AG04450 (cell line): ENCODE measurements around the gene ROBO1. TPM values are rescaled to one million over a fixed set of nuclear protein-coding genes. Genes with fewer than 3 reads are reported as not detected.
"Not testable (repeated sequence)": the region's sequence is repeated elsewhere in the genome, so short reads cannot be mapped to it uniquely, and the experiment has no call there.

Experiments
- CTCF ChIA-PET: fragments of 300-600, 350-600 bp; formaldehyde crosslinking; extraction: SDS; loops from one replicate; lab custom pipeline; 2022; ENCODE audit warnings: antibody characterized with exemption, inconsistent platforms; lab: Charles Lee
- POLR2A ChIA-PET: fragments of 350-600 bp; formaldehyde crosslinking; extraction: SDS; loops from one replicate; lab custom pipeline; 2021; ENCODE audit warnings: antibody characterized with exemption, inconsistent platforms; lab: Yijun Ruan, JAX
- DNase-seq: peaks from one replicate; pipeline ENCODE4 v3.0.0-alpha.2; 2011; ENCODE audit warnings: low read depth, low spot score
- H3K27ac ChIP-seq: one replicate; pipeline ENCODE4 v1.5.1; 2012; ENCODE audit warnings: low read depth, low read length, control low read depth
- H3K27me3 ChIP-seq: one replicate; pipeline ENCODE4 v1.6.0; 2012; ENCODE audit warnings: low read length; ENCODE audit not compliant: control insufficient read depth, insufficient read depth
- H3K4me3 ChIP-seq: 2 replicates; pipeline ENCODE4 v1.5.1; 2011; ENCODE audit warnings: mild to moderate bottlenecking, low read depth, low read length, control low read depth
- H3K9me3 ChIP-seq: 2 replicates; pipeline ENCODE4 v1.5.1; 2012; ENCODE audit warnings: low read length; ENCODE audit not compliant: control insufficient read depth, insufficient read depth
- CTCF ChIP-seq: IDR thresholded peaks from 2 replicates; pipeline ENCODE4 v1.5.1; 2011; ENCODE audit warnings: low read depth, low read length, control low read depth, inconsistent platforms
- polyA plus RNA-seq: library from polyadenylated mRNA; depleted of rRNA; stranded (reverse); fragments of >200 nt; gene quantifications from 2 replicates; pipeline ENCODE4 v1.2.3, GENCODE V29; 2011

Gene ROBO1
- polyA plus RNA-seq, 1 experiment: 66.0 TPM

DNA sequence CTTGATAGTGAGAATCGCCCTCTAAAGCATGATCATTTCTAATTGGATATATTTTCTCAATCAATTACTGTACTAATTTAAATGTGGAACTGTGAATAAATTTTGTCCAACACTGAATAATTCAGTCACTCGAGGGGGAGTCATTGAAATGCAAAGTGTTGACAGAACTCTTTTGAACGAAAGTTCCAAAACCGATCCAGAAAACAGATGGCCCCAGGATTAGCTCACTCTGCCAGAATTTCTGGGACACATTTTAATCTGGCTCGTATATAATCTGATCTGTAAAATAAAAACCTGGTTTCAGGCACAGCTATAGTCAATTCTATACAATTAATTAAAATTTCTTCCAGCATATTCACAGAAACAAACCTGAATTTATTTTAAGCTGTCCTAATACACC lies 580.4 kb downstream of the ROBO1 start:
- POLR2A ChIA-PET: no interaction called here
- H3K27me3 ChIP-seq: no peaks in the 10 kb centered on the region
- H3K27ac ChIP-seq: no peak overlapping the region
- CTCF ChIA-PET: no interaction called here
- no peaks in the 10 kb centered on the region for H3K9me3 ChIP-seq
- no peak for DNase-seq
- TF ChIP-seq CTCF: no peak
- H3K4me3 ChIP-seq: no peak overlapping the region

DNA sequence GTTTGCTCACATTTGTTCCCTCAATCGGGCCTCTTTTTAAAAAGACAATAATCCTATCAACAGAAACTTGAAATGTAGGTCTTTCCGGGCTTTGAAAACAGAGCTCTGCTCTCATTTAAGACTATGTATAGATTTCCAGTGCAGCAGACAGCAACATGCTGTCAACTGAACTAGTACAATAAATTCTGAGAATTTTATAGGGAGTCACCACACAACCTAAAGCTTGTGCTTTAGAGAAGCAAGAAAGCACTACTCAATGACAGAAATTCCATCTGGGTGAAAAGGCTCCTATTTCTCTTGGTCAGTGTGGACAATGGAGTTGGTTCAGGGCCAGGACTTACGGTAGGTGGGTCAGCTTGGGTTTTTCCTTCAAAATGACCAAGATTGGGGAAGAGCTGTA lies 583.5 kb downstream of the ROBO1 start:
- DNase-seq: no peak
- Histone ChIP-seq H3K4me3 (no peak overlapping the region), H3K27me3 (no peaks in the 10 kb centered on the region), H3K27ac (no peak overlapping the region), H3K9me3 (no peaks in the 10 kb centered on the region)
- POLR2A ChIA-PET: no interaction called here
- CTCF ChIA-PET: interaction anchor here (1.0 to 2.6 kb wide), 2 partner anchors 98 to 178 kb away, joined by 4 to 6 read pairs; no protein-coding TSS in a partner anchor
- no peak for TF ChIP-seq CTCF

DNA sequence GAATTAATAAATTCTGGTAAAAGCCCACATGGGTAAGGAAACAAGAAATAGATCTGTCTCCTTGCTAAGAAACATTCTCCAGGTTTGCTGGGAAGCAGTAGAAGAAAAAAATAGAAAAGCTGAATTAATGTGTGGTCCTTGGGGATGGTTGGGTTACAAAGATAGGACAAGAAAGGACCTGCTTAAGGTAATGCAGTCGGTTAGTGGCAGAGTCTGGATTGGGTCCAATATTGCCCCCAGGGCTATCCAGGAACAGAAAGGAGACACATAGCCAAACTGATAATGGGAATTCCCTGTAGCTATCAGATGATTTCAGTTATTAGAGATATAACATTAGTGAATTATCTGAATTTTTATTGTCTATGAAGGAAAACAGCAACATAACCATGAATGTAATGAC lies 584.3 kb downstream of the ROBO1 start:
- no peak for TF ChIP-seq CTCF
- H3K27me3 ChIP-seq: no peaks in the 10 kb centered on the region
- H3K27ac ChIP-seq: no peak overlapping the region
- CTCF ChIA-PET: interaction anchor here (2.6 kb wide), 1 partner anchor 178 kb away, joined by 6 read pairs; no protein-coding TSS in a partner anchor
- H3K9me3 ChIP-seq: no peaks in the 10 kb centered on the region
- H3K4me3 ChIP-seq: no peak overlapping the region
- POLR2A ChIA-PET: no interaction called here
- no peak for DNase-seq

GRCh38 chr3:79178471-79179180 lies 589.2 kb downstream of the ROBO1 start:
- ChIA-PET POLR2A (interaction anchor here (1.0 kb wide), 1 partner anchor 10 kb away, joined by 4 read pairs; no protein-coding TSS in a partner anchor), CTCF (interaction anchor here (0.9 to 1.4 kb wide), 2 partner anchors 87 to 92 kb away, joined by 3 read pairs; no protein-coding TSS in a partner anchor)
- Histone ChIP-seq H3K27ac (no peak overlapping the region), H3K9me3 (peaks cover under 1% of the 10 kb centered on the region; the same call in 1 of the 2 replicates), H3K4me3 (no peak overlapping the region), H3K27me3 (no peaks in the 10 kb centered on the region)
- DNase-seq: no peak
- no peak for TF ChIP-seq CTCF

DNA sequence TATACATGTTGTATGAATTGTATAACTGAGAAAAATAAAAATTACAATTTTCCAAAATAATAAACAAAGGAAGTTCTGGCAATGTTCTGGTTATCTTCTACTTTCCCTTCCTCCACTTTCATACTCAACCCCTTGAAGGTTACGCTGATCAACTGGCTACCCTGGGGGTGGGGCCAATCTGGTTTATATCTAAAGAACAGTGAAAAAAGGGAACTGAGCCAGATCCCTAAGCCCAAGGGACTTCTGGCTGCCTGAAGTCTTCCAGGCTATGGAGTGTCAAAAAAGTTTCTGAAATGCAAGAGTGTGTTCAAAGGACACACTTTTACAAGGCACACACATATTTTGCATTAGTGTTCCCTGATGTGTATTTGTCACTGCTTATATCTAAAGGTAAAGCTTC lies 591.9 kb downstream of the ROBO1 start:
- DNase-seq: no peak
- Histone ChIP-seq H3K9me3 (peaks cover 6% of the 10 kb centered on the region; the same call in 1 of the 2 replicates), H3K27ac (no peak overlapping the region), H3K4me3 (no peak overlapping the region), H3K27me3 (no peaks in the 10 kb centered on the region)
- POLR2A ChIA-PET: no interaction called here
- CTCF ChIA-PET: interaction anchor here (1.5 kb wide), 1 partner anchor 186 kb away, joined by 5 read pairs; no protein-coding TSS in a partner anchor
- TF ChIP-seq CTCF: no peak

GRCh38 chr3:79173259-79173658 lies 594.5 kb downstream of the ROBO1 start:
- DNase-seq, H3K9me3 ChIP-seq, H3K27me3 ChIP-seq, H3K4me3 ChIP-seq, H3K27ac ChIP-seq, POLR2A ChIA-PET: not testable (repeated sequence)
- CTCF ChIA-PET: interaction anchor here (0.6 to 1.1 kb wide), 2 partner anchors 22 to 87 kb away, joined by 3 to 4 read pairs; no protein-coding TSS in a partner anchor
